ENCODE data around the gene IFT27. TPM values are rescaled to one million over a fixed set of nuclear protein-coding genes. Genes with fewer than 3 reads are reported as not detected.

Gene IFT27
- total and polyA plus RNA-seq, 9 donors: 14.2 to 38.8 (median 28.4) TPM

DNA sequence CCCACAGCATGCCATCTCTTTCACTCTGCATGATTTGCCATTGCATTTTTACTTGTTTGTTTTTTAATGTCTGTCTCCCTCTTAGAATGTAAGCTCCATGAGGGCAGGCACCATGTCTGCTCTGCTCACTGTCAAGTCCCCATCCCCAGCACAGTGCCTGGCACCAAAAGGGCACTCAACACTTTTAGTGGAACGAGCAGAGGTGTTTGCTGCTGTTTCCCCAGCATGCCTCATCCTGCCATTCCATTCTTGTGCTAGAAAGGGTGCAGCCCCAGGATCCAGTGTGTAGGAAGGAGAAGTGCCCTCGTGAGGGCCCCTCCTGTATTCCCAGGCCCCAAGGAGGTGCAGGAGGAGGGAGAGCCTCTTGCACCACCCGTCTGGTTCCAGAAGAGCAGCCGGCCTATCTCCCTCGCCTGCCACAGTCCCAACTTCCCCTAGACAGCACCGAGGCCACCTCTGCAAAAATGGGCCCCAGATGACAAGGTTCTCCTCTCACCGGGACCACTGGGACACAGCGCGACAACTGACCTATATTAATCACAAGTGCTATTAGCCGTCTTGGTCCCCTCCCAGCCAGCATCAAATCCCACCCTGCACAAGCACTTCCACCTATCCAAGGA lies 39.1 kb downstream of the IFT27 start:
- no peak for DNase-seq
- TF ChIP-seq, protein P1, sequence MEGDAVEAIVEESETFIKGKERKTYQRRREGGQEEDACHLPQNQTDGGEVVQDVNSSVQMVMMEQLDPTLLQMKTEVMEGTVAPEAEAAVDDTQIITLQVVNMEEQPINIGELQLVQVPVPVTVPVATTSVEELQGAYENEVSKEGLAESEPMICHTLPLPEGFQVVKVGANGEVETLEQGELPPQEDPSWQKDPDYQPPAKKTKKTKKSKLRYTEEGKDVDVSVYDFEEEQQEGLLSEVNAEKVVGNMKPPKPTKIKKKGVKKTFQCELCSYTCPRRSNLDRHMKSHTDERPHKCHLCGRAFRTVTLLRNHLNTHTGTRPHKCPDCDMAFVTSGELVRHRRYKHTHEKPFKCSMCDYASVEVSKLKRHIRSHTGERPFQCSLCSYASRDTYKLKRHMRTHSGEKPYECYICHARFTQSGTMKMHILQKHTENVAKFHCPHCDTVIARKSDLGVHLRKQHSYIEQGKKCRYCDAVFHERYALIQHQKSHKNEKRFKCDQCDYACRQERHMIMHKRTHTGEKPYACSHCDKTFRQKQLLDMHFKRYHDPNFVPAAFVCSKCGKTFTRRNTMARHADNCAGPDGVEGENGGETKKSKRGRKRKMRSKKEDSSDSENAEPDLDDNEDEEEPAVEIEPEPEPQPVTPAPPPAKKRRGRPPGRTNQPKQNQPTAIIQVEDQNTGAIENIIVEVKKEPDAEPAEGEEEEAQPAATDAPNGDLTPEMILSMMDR (IDR thresholded peaks at IDR 0.05): no peak
- TF ChIP-seq EP300 (IDR thresholded peaks at IDR 0.05) (no peak), POLR2A (IDR thresholded peaks at IDR 0.05) (no peak)
- no peaks in the 10 kb centered on the region for H3K27me3 ChIP-seq
- intact Hi-C loops (cut with DNase I): no loop called here
- H3K27ac ChIP-seq: no peak overlapping the region
- no peaks in the 10 kb centered on the region for H3K9me3 ChIP-seq
- H3K4me3 ChIP-seq: no peak overlapping the region
- H3K4me1 ChIP-seq (ENCODE audit: insufficient read depth): no peaks in the 10 kb centered on the region
- 56 to 66% (median 64%) methylated on average over 10 of the region's 10 CpGs for WGBS, 3 donors
- no peaks in the 10 kb centered on the region for H3K36me3 ChIP-seq

DNA sequence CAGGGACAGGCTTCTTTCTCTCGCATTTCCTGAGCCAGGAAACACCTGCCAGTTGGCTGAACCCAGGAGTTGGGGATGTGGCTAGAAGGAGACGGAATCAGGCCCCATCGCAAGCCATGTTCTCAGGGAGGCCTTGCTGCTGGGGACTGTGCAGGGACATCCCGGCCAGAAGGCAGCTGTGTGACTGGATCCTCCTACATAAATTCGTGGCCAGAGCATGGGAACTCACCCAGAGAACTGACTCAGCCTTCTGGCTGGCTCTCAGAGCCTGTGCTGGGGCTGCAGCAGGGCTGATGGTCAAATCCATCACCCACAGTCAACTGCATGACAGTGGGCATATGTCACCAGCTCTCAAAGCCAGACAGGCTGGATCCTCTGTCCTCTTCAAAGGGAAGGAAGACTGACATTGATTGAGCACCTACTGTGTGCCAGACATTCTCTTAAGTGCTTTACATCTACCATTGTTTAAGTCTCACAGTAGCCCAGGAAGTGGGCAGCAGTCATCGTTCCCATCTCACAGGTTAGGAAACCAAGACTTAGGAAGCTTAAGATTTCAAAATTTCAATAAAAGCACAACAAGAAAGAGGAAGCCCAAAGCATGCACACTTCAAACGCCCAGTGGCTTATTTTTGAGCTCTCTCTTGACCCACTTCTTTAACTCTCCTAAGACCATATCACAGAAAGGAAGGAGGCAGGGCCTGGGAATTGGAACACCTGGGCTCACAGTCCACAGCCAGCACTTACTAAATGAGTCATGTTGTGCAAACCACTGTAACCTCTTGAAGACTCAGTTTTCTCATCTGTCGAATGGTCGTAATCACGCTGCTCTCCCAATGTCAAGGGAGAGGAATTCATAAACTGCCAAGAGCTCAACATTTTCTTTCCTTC lies 41.5 kb downstream of the IFT27 start:
- Histone ChIP-seq H3K36me3 (no peaks in the 10 kb centered on the region), H3K4me1 (ENCODE audit: insufficient read depth) (no peaks in the 10 kb centered on the region), H3K27ac (no peak overlapping the region), H3K27me3 (no peaks in the 10 kb centered on the region), H3K9me3 (no peaks in the 10 kb centered on the region), H3K4me3 (no peak overlapping the region)
- intact Hi-C loops (cut with DNase I): no loop called here
- TF ChIP-seq EP300 (IDR thresholded peaks at IDR 0.05) (no peak), POLR2A (IDR thresholded peaks at IDR 0.05) (no peak)
- TF ChIP-seq, protein P1 (IDR thresholded peaks at IDR 0.05): no peak
- WGBS, 3 donors: 48 to 49% (median 49%) methylated on average over 10 of the region's 10 CpGs
- no peak for DNase-seq

- DNase-seq: no peak
- H3K9me3 ChIP-seq: no peaks in the 10 kb centered on the region
- no peak overlapping the region for H3K4me3 ChIP-seq
- no peaks in the 10 kb centered on the region for H3K36me3 ChIP-seq
- intact Hi-C loops (cut with DNase I): no loop called here
- no peak overlapping the region for H3K27ac ChIP-seq
- H3K27me3 ChIP-seq: no peaks in the 10 kb centered on the region
- H3K4me1 ChIP-seq (ENCODE audit: insufficient read depth): no peaks in the 10 kb centered on the region
- 73 to 85% (median 79%) methylated on average over 3 of the region's 3 CpGs for WGBS, 3 donors
- TF ChIP-seq, protein P1 (IDR thresholded peaks at IDR 0.05): no peak
- TF ChIP-seq EP300 (IDR thresholded peaks at IDR 0.05): no peak
- no peak for TF ChIP-seq POLR2A (IDR thresholded peaks at IDR 0.05)
Measured at GRCh38 chr22:36733271-36733670, 42.6 kb downstream of the IFT27 start.

DNA sequence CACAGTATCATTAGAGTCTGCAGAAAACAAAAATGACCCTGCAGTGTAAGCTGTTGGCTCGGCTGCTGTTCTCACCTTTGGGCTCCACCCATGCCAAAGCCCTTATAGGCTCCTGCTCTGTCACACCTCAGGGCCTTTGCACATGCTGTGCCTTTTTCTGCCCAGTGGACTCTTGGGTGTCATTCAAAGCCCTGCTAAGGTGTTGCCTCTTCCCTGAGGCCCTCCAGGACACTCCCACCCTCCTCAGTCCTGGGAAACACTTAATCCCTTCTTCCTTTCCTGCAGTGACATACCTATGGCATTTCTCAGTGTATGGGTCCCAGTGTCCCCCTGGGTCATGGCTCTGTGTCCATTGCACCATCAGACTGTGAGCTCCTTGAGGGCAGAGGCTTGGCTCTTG lies 43.3 kb downstream of the IFT27 start:
- no peak overlapping the region for H3K27ac ChIP-seq
- intact Hi-C loops (cut with DNase I): no loop called here
- peak in 1 of 5 donors; percentile 1 for DNase-seq
- TF ChIP-seq EP300 (IDR thresholded peaks at IDR 0.05) (no peak), POLR2A (IDR thresholded peaks at IDR 0.05) (no peak)
- TF ChIP-seq, protein P1 (IDR thresholded peaks at IDR 0.05): no peak
- WGBS, 3 donors: 40 to 63% (median 41%) methylated on average over 1 of the region's 1 CpG
- no peaks in the 10 kb centered on the region for H3K9me3 ChIP-seq
- no peak overlapping the region for H3K4me3 ChIP-seq
- H3K36me3 ChIP-seq: no peaks in the 10 kb centered on the region
- H3K27me3 ChIP-seq: no peaks in the 10 kb centered on the region
- no peaks in the 10 kb centered on the region for H3K4me1 ChIP-seq (ENCODE audit: insufficient read depth)

Data from ovary (tissue), 9 donors.